Neural progenitor cell (in vitro differentiated cells): ENCODE measurements around the gene FLVCR2. TPM values are rescaled to one million over a fixed set of nuclear protein-coding genes. Genes with fewer than 3 reads are reported as not detected.

Experiments used
- DNase-seq: peaks from one replicate; pipeline ENCODE4 v3.0.0-alpha.2; 2016; ENCODE audit warnings: low spot score
- H2AFZ ChIP-seq: fragments of 200-600 bp; sonication (generic); replicated peaks from 2 replicates; pipeline ENCODE4 v1.6.1; 2016; ENCODE audit warnings: antibody characterized with exemption
- H3F3A ChIP-seq: fragments of 200-600 bp; sonication (generic); 2 replicates; pipeline ENCODE4 v1.6.1; 2016; ENCODE audit warnings: antibody characterized with exemption, low read depth
- H3K27ac ChIP-seq: fragments of 200-600 bp; sonication (generic); 2 replicates; pipeline ENCODE4 v1.5.1; 2016; ENCODE audit warnings: mild to moderate bottlenecking
- H3K27me3 ChIP-seq: fragments of 200-600 bp; sonication (generic); 2 replicates; pipeline ENCODE4 v1.6.1; 2016; ENCODE audit warnings: mild to moderate bottlenecking, moderate library complexity
- H3K36me3 ChIP-seq: fragments of 200-600 bp; sonication (generic); 2 replicates; pipeline ENCODE4 v1.5.1; 2016
- H3K4me1 ChIP-seq: fragments of 200-600 bp; sonication (generic); 2 replicates; pipeline ENCODE4 v1.6.1; 2016; ENCODE audit warnings: mixed run types
- H3K4me2 ChIP-seq: fragments of 200-600 bp; sonication (generic); 2 replicates; pipeline ENCODE4 v1.6.1; 2016
- H3K4me3 ChIP-seq: fragments of 200-600 bp; sonication (generic); 2 replicates; pipeline ENCODE4 v1.5.1; 2016
- H3K79me2 ChIP-seq: fragments of 200-600 bp; sonication (generic); 2 replicates; pipeline ENCODE4 v1.6.1; 2016; ENCODE audit warnings: low read depth
- H3K9ac ChIP-seq: fragments of 200-600 bp; sonication (generic); 2 replicates; pipeline ENCODE4 v1.6.1; 2016
- H3K9me3 ChIP-seq: fragments of 200-600 bp; sonication (generic); 2 replicates; pipeline ENCODE4 v1.5.1; 2016; ENCODE audit warnings: low read depth
- H4K20me1 ChIP-seq: fragments of 200-600 bp; sonication (generic); 2 replicates; pipeline ENCODE4 v1.6.1; 2016; ENCODE audit warnings: low read depth
- H3K27ac Mint-ChIP-seq: 3 replicates; pipeline ENCODE4 v1.8.0; 2021; ENCODE audit warnings: mixed read lengths
- H3K27me3 Mint-ChIP-seq: 2 replicates; pipeline ENCODE4 v1.8.0; 2022; ENCODE audit warnings: low read depth, mild to moderate bottlenecking, inconsistent platforms, moderate library complexity, mixed read lengths; ENCODE audit not compliant: insufficient read depth
- H3K36me3 Mint-ChIP-seq: 3 replicates; pipeline ENCODE4 v1.8.0; 2021; ENCODE audit warnings: mixed read lengths
- H3K4me1 Mint-ChIP-seq: 3 replicates; pipeline ENCODE4 v1.8.0; 2021; ENCODE audit warnings: mixed read lengths
- H3K4me3 Mint-ChIP-seq: 3 replicates; pipeline ENCODE4 v1.8.0; 2021; ENCODE audit warnings: mild to moderate bottlenecking, moderate library complexity, mixed read lengths
- H3K9me3 Mint-ChIP-seq: 3 replicates; pipeline ENCODE4 v1.8.0; 2020; ENCODE audit warnings: mixed read lengths
- CTCF ChIP-seq: fragments of 200-600 bp; sonication (generic); IDR thresholded peaks from 2 replicates; pipeline ENCODE4 v1.5.1; 2017; ENCODE audit warnings: antibody characterized with exemption, mild to moderate bottlenecking
- EZH2 ChIP-seq: fragments of 200-600 bp; sonication (generic); IDR thresholded peaks from 2 replicates; pipeline ENCODE4 v1.6.1; 2017; ENCODE audit warnings: antibody characterized with exemption, mild to moderate bottlenecking, moderate library complexity
- EZH2phosphoT487 ChIP-seq: fragments of 200-600 bp; sonication (generic); IDR thresholded peaks from 2 replicates; pipeline ENCODE4 v1.6.1; 2017; ENCODE audit warnings: antibody characterized with exemption
- total RNA-seq: library from RNA; depleted of rRNA; stranded (reverse); fragments of >200 nt; gene quantifications from 2 replicates; pipeline ENCODE4 v1.2.3, GENCODE V29; 2015; ENCODE audit warnings: low replicate concordance

The FLVCR2 gene
- total RNA-seq, 1 donor from 2014 or later: 1.7 TPM

DNA sequence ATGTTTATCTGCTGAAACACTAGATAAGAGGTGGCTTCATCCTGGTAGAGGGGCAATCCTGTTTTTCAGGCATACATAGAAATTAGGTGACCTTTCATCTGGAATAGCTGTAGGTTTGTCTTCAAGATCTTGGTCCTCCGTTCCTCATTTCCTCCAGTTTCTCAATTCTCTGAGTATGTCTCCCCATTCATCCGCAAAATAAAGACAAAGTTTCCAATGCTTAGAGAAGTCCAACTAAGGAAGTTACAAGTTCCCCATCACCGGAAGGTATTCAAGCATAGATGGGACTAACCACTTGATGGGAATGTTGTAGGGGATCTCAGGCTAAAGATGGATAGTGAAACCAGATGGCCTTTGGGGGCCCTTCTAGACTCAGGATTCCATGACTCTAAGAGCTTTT, 48.0 kb downstream of the FLVCR2 start:
- no peaks in the 10 kb centered on the region for H3K36me3 ChIP-seq
- H3K9me3 ChIP-seq: no peaks in the 10 kb centered on the region
- no peak overlapping the region for H3K4me2 ChIP-seq
- no peak overlapping the region for H2AFZ ChIP-seq
- peaks cover 11% of the 10 kb centered on the region for H3F3A ChIP-seq
- H3K4me3 ChIP-seq: no peak overlapping the region
- peaks cover 6% of the 10 kb centered on the region for H3K4me1 Mint-ChIP-seq
- no peak overlapping the region for H3K4me3 Mint-ChIP-seq
- H3K27me3 ChIP-seq: no peaks in the 10 kb centered on the region
- no peaks in the 10 kb centered on the region for H4K20me1 ChIP-seq
- H3K9me3 Mint-ChIP-seq: no peaks in the 10 kb centered on the region
- DNase-seq: no peak
- peaks cover 2% of the 10 kb centered on the region for H3K27me3 Mint-ChIP-seq
- H3K36me3 Mint-ChIP-seq: no peaks in the 10 kb centered on the region
- peaks cover 11% of the 10 kb centered on the region for H3K4me1 ChIP-seq
- no peak overlapping the region for H3K27ac Mint-ChIP-seq
- H3K79me2 ChIP-seq: no peaks in the 10 kb centered on the region
- no peak for TF ChIP-seq EZH2phosphoT487
- TF ChIP-seq EZH2: no peak
- TF ChIP-seq CTCF: no peak
- no peak overlapping the region for H3K27ac ChIP-seq
- no peak overlapping the region for H3K9ac ChIP-seq

GRCh38 chr14:75626863-75627262, 48.4 kb downstream of the FLVCR2 start:
- H3K4me3 ChIP-seq: no peak overlapping the region
- H3K36me3 ChIP-seq: no peaks in the 10 kb centered on the region
- TF ChIP-seq EZH2 (no peak), CTCF (no peak), EZH2phosphoT487 (no peak)
- H3K4me3 Mint-ChIP-seq: no peak overlapping the region
- H3F3A ChIP-seq: peaks cover 11% of the 10 kb centered on the region
- H3K27me3 ChIP-seq: no peaks in the 10 kb centered on the region
- H4K20me1 ChIP-seq: no peaks in the 10 kb centered on the region
- no peak overlapping the region for H3K4me2 ChIP-seq
- H3K9me3 ChIP-seq: no peaks in the 10 kb centered on the region
- H3K79me2 ChIP-seq: no peaks in the 10 kb centered on the region
- H2AFZ ChIP-seq: no peak overlapping the region
- no peak overlapping the region for H3K27ac ChIP-seq
- no peak for DNase-seq
- no peaks in the 10 kb centered on the region for H3K36me3 Mint-ChIP-seq
- H3K4me1 ChIP-seq: peaks cover 16% of the 10 kb centered on the region
- H3K9me3 Mint-ChIP-seq: no peaks in the 10 kb centered on the region
- peaks cover 2% of the 10 kb centered on the region for H3K27me3 Mint-ChIP-seq
- H3K4me1 Mint-ChIP-seq: peaks cover 11% of the 10 kb centered on the region
- no peak overlapping the region for H3K27ac Mint-ChIP-seq
- no peak overlapping the region for H3K9ac ChIP-seq

- H4K20me1 ChIP-seq: no peaks in the 10 kb centered on the region
- peaks cover 11% of the 10 kb centered on the region for H3K4me1 Mint-ChIP-seq
- no peak for TF ChIP-seq CTCF
- TF ChIP-seq EZH2: no peak
- no peak for TF ChIP-seq EZH2phosphoT487
- no peaks in the 10 kb centered on the region for H3K79me2 ChIP-seq
- H3K36me3 ChIP-seq: no peaks in the 10 kb centered on the region
- H3K27ac ChIP-seq: no peak overlapping the region
- no peak overlapping the region for H3K27ac Mint-ChIP-seq
- no peaks in the 10 kb centered on the region for H3K27me3 ChIP-seq
- no peaks in the 10 kb centered on the region for H3K9me3 Mint-ChIP-seq
- no peak overlapping the region for H3K4me2 ChIP-seq
- no peak overlapping the region for H3K4me3 Mint-ChIP-seq
- H2AFZ ChIP-seq: no peak overlapping the region
- H3F3A ChIP-seq: peaks cover 11% of the 10 kb centered on the region
- H3K4me1 ChIP-seq: peaks cover 18% of the 10 kb centered on the region
- H3K9ac ChIP-seq: no peak overlapping the region
- no peaks in the 10 kb centered on the region for H3K9me3 ChIP-seq
- DNase-seq: no peak
- H3K27me3 Mint-ChIP-seq: peaks cover 2% of the 10 kb centered on the region
- no peak overlapping the region for H3K4me3 ChIP-seq
- no peaks in the 10 kb centered on the region for H3K36me3 Mint-ChIP-seq
Observed at GRCh38 chr14:75627406-75627805, 49.0 kb downstream of the FLVCR2 start.
